Stimulated activated CD8-positive, alpha-beta memory T cell treated with anti-CD3 and anti-CD28 coated beads, Interleukin-2, amount 100 ng/mL, for 1 hour (primary cell): ENCODE data around the gene C8A.

Experiments used
- DNase-seq, 2 donors: peaks; one replicate each; pipeline ENCODE4 v3.0.0-alpha.2; 2020; ENCODE audit warnings: low read depth in 2 of 2

The C8A gene

GRCh38 chr1:56967355-56967754, 112.8 kb downstream of the C8A start:
- no peak for DNase-seq
